HepG2 (cell line): ENCODE data around the gene GALNT15. TPM values are rescaled to one million over a fixed set of nuclear protein-coding genes. Genes with fewer than 3 reads are reported as not detected.

Experiments
- HMG20B ChIP-seq: conservative IDR thresholded peaks from 2 replicates; pipeline ENCODE4 v1.6.1; 2016; ENCODE audit warnings: missing genetic modification reagents, missing compliant biosample characterization
- HNF4G ChIP-seq, 2 experiments: sonication (generic) in 1 of 2; formaldehyde crosslinking in 1 of 2; IDR thresholded peaks; 2 replicates each; pipeline versions ENCODE4 v1.4.0 to v1.6.1; 2011 to 2020; ENCODE audit warnings: borderline replicate concordance in 2 of 2, low read depth in 2 of 2, mild to moderate bottlenecking in 2 of 2, low read length in 1 of 2, missing genetic modification reagents in 1 of 2, moderate library complexity in 1 of 2
- JDP2 ChIP-seq: sonication (generic); formaldehyde crosslinking; IDR thresholded peaks from 2 replicates; pipeline ENCODE4 v1.8.1; 2022; ENCODE audit warnings: missing genetic modification reagents, borderline replicate concordance
- JUND ChIP-seq: sonication (generic); formaldehyde crosslinking; IDR thresholded peaks from 2 replicates; pipeline ENCODE4 v1.8.0; 2022; ENCODE audit warnings: mild to moderate bottlenecking, missing genetic modification reagents
- KDM5A ChIP-seq: fragments of 200-600 bp; sonication (generic); IDR thresholded peaks from 2 replicates; pipeline ENCODE4 v1.7.0; 2018; ENCODE audit warnings: antibody characterized with exemption, mild to moderate bottlenecking, low read length, borderline replicate concordance
- NFATC3 ChIP-seq: sonication (generic); formaldehyde crosslinking; IDR thresholded peaks from 2 replicates; pipeline ENCODE4 v1.5.1; 2020; ENCODE audit warnings: mild to moderate bottlenecking, missing genetic modification reagents
- NR2F2 ChIP-seq: IDR thresholded peaks from 2 replicates; pipeline ENCODE4 v1.6.1; 2012; ENCODE audit warnings: low read depth, inconsistent platforms, borderline replicate concordance
- POLR2AphosphoS2 ChIP-seq: IDR thresholded peaks from 2 replicates; pipeline ENCODE4 v1.6.1; 2011; ENCODE audit warnings: low read depth, low read length, improper control_type of control experiment
- PRMT3 ChIP-seq: sonication (generic); formaldehyde crosslinking; IDR thresholded peaks from 2 replicates; pipeline ENCODE4 v1.8.1; 2022; ENCODE audit warnings: low read depth, mild to moderate bottlenecking, moderate library complexity, missing genetic modification reagents, borderline replicate concordance
- RFXANK ChIP-seq: IDR thresholded peaks from 2 replicates; pipeline ENCODE4 v1.6.1; 2016
- SMARCC2 ChIP-seq: fragments of 450-650 bp; IDR thresholded peaks from 2 replicates; pipeline ENCODE4 v1.6.1; 2017; ENCODE audit warnings: antibody characterized with exemption, mild to moderate bottlenecking
- ZBTB38 ChIP-seq: sonication (generic); formaldehyde crosslinking; IDR thresholded peaks from 2 replicates; pipeline ENCODE4 v1.5.1; 2020; ENCODE audit warnings: mild to moderate bottlenecking, missing genetic modification reagents
- ZMYM3 ChIP-seq: sonication (generic); formaldehyde crosslinking; IDR thresholded peaks from 2 replicates; pipeline ENCODE4 v1.5.1; 2020; ENCODE audit warnings: mild to moderate bottlenecking, missing genetic modification reagents
- polyA plus RNA-seq, 8 experiments: library from polyadenylated mRNA; depleted of rRNA in 3 of 8; stranded (reverse) in 7 of 8; unstranded in 1 of 8; fragments of >200 nt; fragmentation: Illumina TruSeq in 4 of 8; extraction: Trizol in 4 of 8; gene quantifications; 2 replicates each; pipeline versions ENCODE4 v1.2.1 to v1.2.3, GENCODE V29; 2011 to 2016; ENCODE audit warnings: low read depth in 4 of 8, missing spikeins in 1 of 8, mixed read lengths in 1 of 8; ENCODE audit not compliant: insufficient read depth in 1 of 8
- total RNA-seq, 5 experiments: library from RNA; depleted of rRNA; stranded (reverse); fragments of >200 nt; fragmentation: Illumina TruSeq; extraction: Trizol; gene quantifications; 2 replicates each; pipeline ENCODE4 v1.2.3, GENCODE V29; 2016; ENCODE audit warnings: low read depth in 1 of 5
- TF ChIP-seq, protein P1 (sequence below): sonication (generic); formaldehyde crosslinking; conservative IDR thresholded peaks from 2 replicates; pipeline ENCODE4 v1.8.1; 2023; ENCODE audit warnings: missing genetic modification reagents
- TF ChIP-seq, protein P2 (sequence below): sonication (generic); formaldehyde crosslinking; IDR thresholded peaks from 2 replicates; pipeline ENCODE4 v1.4.0; 2020; ENCODE audit warnings: missing genetic modification reagents
- TF ChIP-seq, protein P3 (sequence below): sonication (generic); formaldehyde crosslinking; IDR thresholded peaks from one replicate; pipeline ENCODE4 v1.5.1; 2020; ENCODE audit warnings: mild to moderate bottlenecking, missing genetic modification reagents; ENCODE audit errors: not compliant biosample characterization
- TF ChIP-seq, protein P4 (sequence below): sonication (generic); formaldehyde crosslinking; IDR thresholded peaks from 2 replicates; pipeline ENCODE4 v1.8.1; 2023; ENCODE audit warnings: missing genetic modification reagents, inconsistent platforms, borderline replicate concordance

GALNT15 gene
- total and polyA plus RNA-seq, 2 of the 13 experiments (the other 11 are each of a cell fraction or from before 2014, with no cell fraction given) = 0.02 to 0.04 TPM

DNA sequence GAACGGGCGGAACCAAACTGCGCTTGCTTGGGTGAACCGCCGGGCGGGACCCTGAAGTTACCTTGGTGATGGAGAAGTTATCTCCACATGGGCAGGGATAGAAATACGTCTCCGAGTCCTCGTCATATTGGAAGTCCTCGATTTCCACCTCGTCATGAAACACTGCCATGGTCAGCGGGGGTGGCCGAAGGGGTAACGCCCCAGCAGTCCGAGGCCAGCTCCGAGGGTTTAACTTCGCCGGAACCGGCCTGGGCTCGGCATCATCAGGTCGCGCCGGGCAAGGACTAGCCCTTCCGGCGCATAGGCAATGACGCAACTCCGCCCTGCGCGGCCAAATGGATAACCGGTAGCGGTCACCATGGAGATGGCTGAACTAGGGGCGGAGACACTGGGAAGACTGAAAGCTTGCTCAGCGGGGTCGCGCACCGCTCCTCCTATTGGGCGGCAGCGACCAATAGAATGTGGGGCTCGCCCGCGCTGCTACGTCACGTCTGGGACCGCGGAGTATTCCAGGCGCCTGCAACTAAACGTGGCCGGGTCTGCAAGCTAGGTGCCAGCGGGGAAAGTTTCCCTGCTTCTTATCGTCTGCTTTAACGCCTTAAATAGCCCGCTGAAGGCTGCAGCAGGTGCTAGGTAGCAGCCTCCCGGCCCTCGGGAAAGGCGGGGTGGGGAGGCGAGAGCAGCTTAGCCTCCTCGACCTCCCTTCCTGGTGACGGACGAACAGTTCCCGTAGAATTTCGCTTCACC, 90.4 kb downstream of the GALNT15 start, which contains the start of the genes DPH3 and OXNAD1 (continued):
- TF ChIP-seq KDM5A (peak; percentile 99), JUND (CRISPR knock-in tag) (no peak), HMG20B (no peak), POLR2AphosphoS2 (peak; percentile 72; the same call in 1 of the 2 replicates), SMARCC2 (no peak), JDP2 (CRISPR knock-in tag) (no peak), HNF4G (IDR thresholded peaks at IDR 0.05; ENCODE audit: borderline replicate concordance, low read depth, low read length) (no peak), HNF4G (CRISPR knock-in tag; IDR thresholded peaks at IDR 0.05; ENCODE audit: borderline replicate concordance, low read depth) (no peak), ZBTB38 (no peak), PRMT3 (CRISPR knock-in tag) (no peak), NR2F2 (no peak; the same call in 1 of the 2 replicates), NFATC3 (CRISPR knock-in tag) (no peak), ZMYM3 (CRISPR knock-in tag) (no peak), RFXANK (peak; percentile 55)
- TF ChIP-seq, protein P1, sequence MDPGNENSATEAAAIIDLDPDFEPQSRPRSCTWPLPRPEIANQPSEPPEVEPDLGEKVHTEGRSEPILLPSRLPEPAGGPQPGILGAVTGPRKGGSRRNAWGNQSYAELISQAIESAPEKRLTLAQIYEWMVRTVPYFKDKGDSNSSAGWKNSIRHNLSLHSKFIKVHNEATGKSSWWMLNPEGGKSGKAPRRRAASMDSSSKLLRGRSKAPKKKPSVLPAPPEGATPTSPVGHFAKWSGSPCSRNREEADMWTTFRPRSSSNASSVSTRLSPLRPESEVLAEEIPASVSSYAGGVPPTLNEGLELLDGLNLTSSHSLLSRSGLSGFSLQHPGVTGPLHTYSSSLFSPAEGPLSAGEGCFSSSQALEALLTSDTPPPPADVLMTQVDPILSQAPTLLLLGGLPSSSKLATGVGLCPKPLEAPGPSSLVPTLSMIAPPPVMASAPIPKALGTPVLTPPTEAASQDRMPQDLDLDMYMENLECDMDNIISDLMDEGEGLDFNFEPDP (CRISPR knock-in tag) = no peak
- TF ChIP-seq, protein P2, sequence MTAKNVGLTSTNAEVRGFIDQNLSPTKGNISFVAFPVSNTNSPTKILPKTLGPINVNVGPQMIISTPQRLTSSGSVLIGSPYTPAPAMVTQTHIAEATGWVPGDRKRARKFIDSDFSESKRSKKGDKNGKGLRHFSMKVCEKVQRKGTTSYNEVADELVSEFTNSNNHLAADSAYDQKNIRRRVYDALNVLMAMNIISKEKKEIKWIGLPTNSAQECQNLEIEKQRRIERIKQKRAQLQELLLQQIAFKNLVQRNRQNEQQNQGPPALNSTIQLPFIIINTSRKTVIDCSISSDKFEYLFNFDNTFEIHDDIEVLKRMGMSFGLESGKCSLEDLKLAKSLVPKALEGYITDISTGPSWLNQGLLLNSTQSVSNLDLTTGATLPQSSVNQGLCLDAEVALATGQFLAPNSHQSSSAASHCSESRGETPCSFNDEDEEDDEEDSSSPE (CRISPR knock-in tag) = peak; percentile 68
- TF ChIP-seq, protein P3, sequence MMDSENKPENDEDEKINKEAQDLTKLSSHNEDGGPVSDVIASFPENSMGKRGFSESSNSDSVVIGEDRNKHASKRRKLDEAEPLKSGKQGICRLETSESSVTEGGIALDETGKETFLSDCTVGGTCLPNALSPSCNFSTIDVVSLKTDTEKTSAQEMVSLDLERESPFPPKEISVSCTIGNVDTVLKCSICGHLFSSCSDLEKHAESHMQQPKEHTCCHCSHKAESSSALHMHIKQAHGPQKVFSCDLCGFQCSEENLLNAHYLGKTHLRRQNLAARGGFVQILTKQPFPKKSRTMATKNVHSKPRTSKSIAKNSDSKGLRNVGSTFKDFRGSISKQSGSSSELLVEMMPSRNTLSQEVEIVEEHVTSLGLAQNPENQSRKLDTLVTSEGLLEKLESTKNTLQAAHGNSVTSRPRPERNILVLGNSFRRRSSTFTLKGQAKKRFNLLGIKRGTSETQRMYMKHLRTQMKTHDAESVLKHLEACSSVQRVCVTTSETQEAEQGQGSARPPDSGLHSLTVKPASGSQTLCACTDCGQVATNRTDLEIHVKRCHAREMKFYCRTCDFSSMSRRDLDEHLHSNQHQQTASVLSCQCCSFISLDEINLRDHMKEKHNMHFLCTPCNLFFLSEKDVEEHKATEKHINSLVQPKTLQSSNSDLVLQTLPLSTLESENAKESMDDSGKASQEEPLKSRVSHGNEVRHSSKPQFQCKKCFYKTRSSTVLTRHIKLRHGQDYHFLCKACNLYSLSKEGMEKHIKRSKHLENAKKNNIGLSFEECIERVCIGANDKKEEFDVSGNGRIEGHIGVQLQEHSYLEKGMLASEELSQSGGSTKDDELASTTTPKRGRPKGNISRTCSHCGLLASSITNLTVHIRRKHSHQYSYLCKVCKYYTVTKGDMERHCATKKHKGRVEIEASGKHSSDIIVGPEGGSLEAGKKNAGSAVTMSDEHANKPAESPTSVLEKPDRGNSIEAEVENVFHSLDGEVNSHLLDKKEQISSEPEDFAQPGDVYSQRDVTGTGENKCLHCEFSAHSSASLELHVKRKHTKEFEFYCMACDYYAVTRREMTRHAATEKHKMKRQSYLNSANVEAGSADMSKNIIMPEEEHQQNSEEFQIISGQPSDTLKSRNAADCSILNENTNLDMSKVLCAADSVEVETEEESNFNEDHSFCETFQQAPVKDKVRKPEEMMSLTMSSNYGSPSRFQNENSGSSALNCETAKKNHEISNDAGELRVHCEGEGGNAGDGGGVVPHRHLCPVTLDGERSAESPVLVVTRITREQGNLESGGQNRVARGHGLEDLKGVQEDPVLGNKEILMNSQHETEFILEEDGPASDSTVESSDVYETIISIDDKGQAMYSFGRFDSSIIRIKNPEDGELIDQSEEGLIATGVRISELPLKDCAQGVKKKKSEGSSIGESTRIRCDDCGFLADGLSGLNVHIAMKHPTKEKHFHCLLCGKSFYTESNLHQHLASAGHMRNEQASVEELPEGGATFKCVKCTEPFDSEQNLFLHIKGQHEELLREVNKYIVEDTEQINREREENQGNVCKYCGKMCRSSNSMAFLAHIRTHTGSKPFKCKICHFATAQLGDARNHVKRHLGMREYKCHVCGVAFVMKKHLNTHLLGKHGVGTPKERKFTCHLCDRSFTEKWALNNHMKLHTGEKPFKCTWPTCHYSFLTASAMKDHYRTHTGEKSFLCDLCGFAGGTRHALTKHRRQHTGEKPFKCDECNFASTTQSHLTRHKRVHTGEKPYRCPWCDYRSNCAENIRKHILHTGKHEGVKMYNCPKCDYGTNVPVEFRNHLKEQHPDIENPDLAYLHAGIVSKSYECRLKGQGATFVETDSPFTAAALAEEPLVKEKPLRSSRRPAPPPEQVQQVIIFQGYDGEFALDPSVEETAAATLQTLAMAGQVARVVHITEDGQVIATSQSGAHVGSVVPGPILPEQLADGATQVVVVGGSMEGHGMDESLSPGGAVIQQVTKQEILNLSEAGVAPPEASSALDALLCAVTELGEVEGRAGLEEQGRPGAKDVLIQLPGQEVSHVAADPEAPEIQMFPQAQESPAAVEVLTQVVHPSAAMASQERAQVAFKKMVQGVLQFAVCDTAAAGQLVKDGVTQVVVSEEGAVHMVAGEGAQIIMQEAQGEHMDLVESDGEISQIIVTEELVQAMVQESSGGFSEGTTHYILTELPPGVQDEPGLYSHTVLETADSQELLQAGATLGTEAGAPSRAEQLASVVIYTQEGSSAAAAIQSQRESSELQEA (CRISPR knock-in tag) = no peak
- TF ChIP-seq, protein P4, sequence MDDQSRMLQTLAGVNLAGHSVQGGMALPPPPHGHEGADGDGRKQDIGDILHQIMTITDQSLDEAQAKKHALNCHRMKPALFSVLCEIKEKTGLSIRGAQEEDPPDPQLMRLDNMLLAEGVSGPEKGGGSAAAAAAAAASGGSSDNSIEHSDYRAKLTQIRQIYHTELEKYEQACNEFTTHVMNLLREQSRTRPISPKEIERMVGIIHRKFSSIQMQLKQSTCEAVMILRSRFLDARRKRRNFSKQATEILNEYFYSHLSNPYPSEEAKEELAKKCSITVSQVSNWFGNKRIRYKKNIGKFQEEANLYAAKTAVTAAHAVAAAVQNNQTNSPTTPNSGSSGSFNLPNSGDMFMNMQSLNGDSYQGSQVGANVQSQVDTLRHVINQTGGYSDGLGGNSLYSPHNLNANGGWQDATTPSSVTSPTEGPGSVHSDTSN (CRISPR knock-in tag) = no peak
